Gastrocnemius medialis (tissue), 4 donors: Measurements from ENCODE around the gene COLGALT1.

Source experiments
- CTCF ChIP-seq, 5 experiments: fragments of 450-650 bp in 3 of 5; fragments of 200-600 bp in 2 of 5; sonication (generic) in 2 of 5; IDR thresholded peaks in 4 of 5; conservative IDR thresholded peaks in 1 of 5; 1 replicate in 4 of 5; 2 replicates in 1 of 5; pipeline ENCODE4 v1.5.1; 2016 to 2019; ENCODE audit warnings: antibody characterized with exemption in 5 of 5, mild to moderate bottlenecking in 3 of 5, moderate library complexity in 3 of 5
- POLR2A ChIP-seq, 2 donors: fragments of 450-650 bp; IDR thresholded peaks; one replicate each; pipeline ENCODE4 v1.6.1; 2017; ENCODE audit warnings: antibody characterized with exemption in 2 of 2, mild to moderate bottlenecking in 2 of 2, moderate library complexity in 2 of 2

- TF ChIP-seq CTCF (IDR thresholded peaks at IDR 0.05 in 4 of 5, conservative IDR thresholded peaks at IDR 0.05 in 1 of 5) = no peak
- TF ChIP-seq POLR2A (IDR thresholded peaks at IDR 0.05) = no peak
These were observed 67.9 kb downstream of the COLGALT1 start for GRCh38 chr19:17623224-17623935.
